ENCODE data around the gene GRIA3. TPM values are rescaled to one million over a fixed set of nuclear protein-coding genes. Genes with fewer than 3 reads are reported as not detected.

The GRIA3 gene
- total RNA-seq, 1 donor from 2014 or later: 4.6 TPM

GRCh38 chrX:123222920-123223319 is 38.8 kb downstream of the GRIA3 start:
- no peaks in the 10 kb centered on the region for H3F3A ChIP-seq (ENCODE audit: low read depth)
- Mint-ChIP-seq H3K4me1 (peaks cover 11% of the 10 kb centered on the region), H3K36me3 (no peaks in the 10 kb centered on the region), H3K27ac (no peak overlapping the region), H3K27me3 (ENCODE audit: insufficient read depth, low read depth) (peaks cover 2% of the 10 kb centered on the region), H3K4me3 (no peak overlapping the region), H3K9me3 (no peaks in the 10 kb centered on the region)
- no peaks in the 10 kb centered on the region for H3K79me2 ChIP-seq (ENCODE audit: low read depth)
- no peaks in the 10 kb centered on the region for H3K36me3 ChIP-seq
- H4K20me1 ChIP-seq (ENCODE audit: low read depth): no peaks in the 10 kb centered on the region
- H3K9ac ChIP-seq: no peak overlapping the region
- no peaks in the 10 kb centered on the region for H3K9me3 ChIP-seq (ENCODE audit: low read depth)
- H2AFZ ChIP-seq (replicated peaks): no peak overlapping the region
- no peaks in the 10 kb centered on the region for H3K27me3 ChIP-seq
- no peak overlapping the region for H3K4me2 ChIP-seq
- no peak overlapping the region for H3K27ac ChIP-seq
- peaks cover 3% of the 10 kb centered on the region for H3K4me1 ChIP-seq
- DNase-seq (ENCODE audit: low spot score): peak; percentile 9
- no peak for TF ChIP-seq EZH2 (IDR thresholded peaks at IDR 0.05)
- TF ChIP-seq CTCF (IDR thresholded peaks at IDR 0.05): no peak
- TF ChIP-seq EZH2phosphoT487 (IDR thresholded peaks at IDR 0.05): no peak
- no peak overlapping the region for H3K4me3 ChIP-seq

- DNase-seq (ENCODE audit: low spot score): no peak
- H3K9me3 ChIP-seq (ENCODE audit: low read depth): no peaks in the 10 kb centered on the region
- no peaks in the 10 kb centered on the region for H3K36me3 ChIP-seq
- H4K20me1 ChIP-seq (ENCODE audit: low read depth): no peaks in the 10 kb centered on the region
- H3F3A ChIP-seq (ENCODE audit: low read depth): no peaks in the 10 kb centered on the region
- Mint-ChIP-seq H3K4me1 (peaks cover 11% of the 10 kb centered on the region), H3K36me3 (no peaks in the 10 kb centered on the region), H3K4me3 (no peak overlapping the region), H3K9me3 (no peaks in the 10 kb centered on the region), H3K27ac (no peak overlapping the region), H3K27me3 (ENCODE audit: insufficient read depth, low read depth) (no peaks in the 10 kb centered on the region)
- H3K79me2 ChIP-seq (ENCODE audit: low read depth): no peaks in the 10 kb centered on the region
- H2AFZ ChIP-seq (replicated peaks): no peak overlapping the region
- no peak overlapping the region for H3K27ac ChIP-seq
- H3K4me1 ChIP-seq: peaks cover 3% of the 10 kb centered on the region
- no peak overlapping the region for H3K4me2 ChIP-seq
- no peaks in the 10 kb centered on the region for H3K27me3 ChIP-seq
- no peak for TF ChIP-seq EZH2 (IDR thresholded peaks at IDR 0.05)
- TF ChIP-seq EZH2phosphoT487 (IDR thresholded peaks at IDR 0.05): no peak
- TF ChIP-seq CTCF (IDR thresholded peaks at IDR 0.05): no peak
- H3K4me3 ChIP-seq: no peak overlapping the region
- no peak overlapping the region for H3K9ac ChIP-seq
Measured at GRCh38 chrX:123223409-123223808, 39.3 kb downstream of the GRIA3 start.

GRCh38 chrX:123223859-123224258 is 39.8 kb downstream of the GRIA3 start:
- H3K9ac ChIP-seq: no peak overlapping the region
- H3K27ac ChIP-seq: no peak overlapping the region
- H3K4me2 ChIP-seq: no peak overlapping the region
- H3K27me3 ChIP-seq: no peaks in the 10 kb centered on the region
- Mint-ChIP-seq H3K36me3 (no peaks in the 10 kb centered on the region), H3K9me3 (no peaks in the 10 kb centered on the region), H3K27ac (no peak overlapping the region), H3K27me3 (ENCODE audit: insufficient read depth, low read depth) (peaks cover under 1% of the 10 kb centered on the region), H3K4me1 (peaks cover 11% of the 10 kb centered on the region), H3K4me3 (no peak overlapping the region)
- no peak overlapping the region for H3K4me3 ChIP-seq
- H3K4me1 ChIP-seq: peaks cover 3% of the 10 kb centered on the region
- TF ChIP-seq CTCF (IDR thresholded peaks at IDR 0.05) (no peak), EZH2 (IDR thresholded peaks at IDR 0.05) (no peak), EZH2phosphoT487 (IDR thresholded peaks at IDR 0.05) (no peak)
- H2AFZ ChIP-seq (replicated peaks): no peak overlapping the region
- no peaks in the 10 kb centered on the region for H4K20me1 ChIP-seq (ENCODE audit: low read depth)
- no peaks in the 10 kb centered on the region for H3F3A ChIP-seq (ENCODE audit: low read depth)
- no peaks in the 10 kb centered on the region for H3K36me3 ChIP-seq
- no peaks in the 10 kb centered on the region for H3K79me2 ChIP-seq (ENCODE audit: low read depth)
- no peaks in the 10 kb centered on the region for H3K9me3 ChIP-seq (ENCODE audit: low read depth)
- DNase-seq (ENCODE audit: low spot score): no peak

All from neural progenitor cell (in vitro differentiated cells).